Stimulated activated CD4-positive, alpha-beta T cell treated with anti-CD3 and anti-CD28 coated beads, Interleukin-1b, Interleukin-23, amount 100 ng/mL, for 24 hours (primary cell): ENCODE measurements around the gene NTMT1.
A peak's percentile ranks its signal among the peaks of the same experiment; 100 is the strongest.

ENCODE experiments used
- DNase-seq, 4 experiments: peaks; one replicate each; pipeline ENCODE4 v3.0.0-alpha.2; 2020; ENCODE audit warnings: low read depth in 4 of 4, low spot score in 1 of 4

NTMT1 gene

DNA sequence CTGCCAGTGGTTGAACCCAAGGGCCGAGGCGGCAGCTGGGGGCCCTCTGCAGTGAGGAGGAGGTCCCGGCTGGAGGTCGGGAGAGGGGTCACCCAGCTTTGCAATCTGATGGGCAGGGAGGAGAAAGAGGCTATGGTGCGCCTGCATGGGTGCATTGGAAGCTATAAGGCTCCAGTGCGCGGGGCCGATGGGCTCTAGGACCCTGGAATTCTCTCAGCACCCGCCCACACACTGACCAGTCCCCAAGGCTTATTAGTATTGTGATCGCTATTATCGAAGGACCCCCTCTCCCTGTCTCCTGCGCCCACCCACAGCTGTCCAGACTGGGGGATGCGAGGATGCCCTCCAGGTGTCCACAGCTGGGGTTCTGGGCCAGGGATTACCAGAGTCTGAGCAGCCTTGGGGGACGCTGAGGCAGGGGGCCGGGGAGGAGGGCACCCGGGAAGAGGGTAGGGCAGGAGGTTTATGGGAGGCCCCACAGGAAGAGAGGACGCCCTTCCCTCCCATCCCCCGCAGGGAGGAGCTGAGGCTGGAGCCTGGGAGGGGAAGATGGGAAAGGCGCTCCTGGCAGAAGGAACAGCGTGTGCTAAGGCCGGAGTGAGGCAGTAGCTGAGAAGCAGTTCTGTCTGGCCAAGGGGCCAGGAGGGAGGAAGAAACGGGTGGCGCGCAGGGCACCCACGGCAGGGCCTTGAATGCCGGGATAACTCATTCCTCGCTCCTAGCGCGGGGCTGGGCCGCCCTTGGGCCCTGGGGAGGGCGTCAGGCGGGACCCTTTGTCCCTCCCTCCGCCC lies 29.2 kb upstream of the NTMT1 start:
- DNase-seq, result no peak

DNA sequence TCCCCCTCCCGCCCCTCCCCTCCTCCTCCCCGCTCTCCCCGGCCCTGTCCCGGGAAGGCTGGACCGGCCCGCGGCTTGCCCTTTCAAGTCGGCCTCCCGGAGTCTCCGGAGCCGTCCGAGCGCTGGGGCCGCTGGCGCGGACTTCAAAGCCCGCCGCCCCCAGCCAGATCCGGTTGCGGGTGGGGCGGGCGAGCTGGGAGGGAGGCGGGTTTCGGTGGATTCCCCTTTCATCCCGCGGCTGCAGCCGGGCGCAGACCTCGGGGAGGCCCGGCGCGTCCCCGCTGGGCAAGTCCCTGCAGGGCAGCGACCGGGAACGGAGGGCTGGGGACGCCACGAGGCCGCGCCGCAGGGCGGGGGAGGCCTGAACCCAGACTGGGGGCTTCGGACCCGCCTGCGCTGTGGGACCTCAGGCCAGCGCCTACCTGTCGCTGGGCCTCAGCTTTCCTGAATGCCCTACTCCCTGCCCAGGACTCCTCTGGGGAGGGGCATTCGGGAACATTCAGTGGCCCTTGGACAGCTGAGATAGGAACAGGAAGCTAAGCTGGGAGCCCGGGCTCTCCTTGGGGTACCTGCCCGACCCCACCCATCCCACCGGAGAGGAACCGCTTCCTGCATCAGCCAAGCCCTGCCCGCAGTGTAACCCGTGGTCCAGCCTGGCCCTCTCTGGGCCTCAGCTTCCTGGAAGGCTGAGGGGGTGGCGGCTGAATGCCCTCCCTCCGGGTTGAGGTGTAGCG lies 28.4 kb upstream of the NTMT1 start:
- DNase-seq, result no peak

DNA sequence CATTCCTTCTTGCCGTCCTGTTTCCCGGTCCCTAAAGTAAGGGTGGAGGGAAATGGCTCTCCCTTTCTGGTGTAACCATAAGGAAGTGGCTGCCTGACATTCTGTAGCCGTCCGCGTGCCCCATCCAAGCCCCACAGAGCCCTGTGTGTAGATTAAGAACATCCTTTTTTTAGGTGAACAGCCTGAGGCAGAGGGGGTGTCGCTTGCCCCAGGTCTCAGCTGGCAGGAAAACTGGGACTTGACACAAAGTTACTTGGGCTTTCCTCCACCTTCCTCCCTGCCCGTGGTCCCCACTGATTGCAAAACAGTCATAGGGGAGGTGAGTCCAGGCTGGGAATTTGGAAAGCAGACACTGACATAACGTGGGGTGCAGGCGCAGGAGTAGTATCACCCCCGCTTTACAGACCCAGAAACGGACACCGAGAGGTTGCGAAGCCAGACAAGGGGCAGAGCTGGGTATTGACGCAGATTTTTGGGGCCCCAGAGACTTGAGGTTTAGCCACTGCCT lies 27.8 kb upstream of the NTMT1 start:
- no peak for DNase-seq

DNA sequence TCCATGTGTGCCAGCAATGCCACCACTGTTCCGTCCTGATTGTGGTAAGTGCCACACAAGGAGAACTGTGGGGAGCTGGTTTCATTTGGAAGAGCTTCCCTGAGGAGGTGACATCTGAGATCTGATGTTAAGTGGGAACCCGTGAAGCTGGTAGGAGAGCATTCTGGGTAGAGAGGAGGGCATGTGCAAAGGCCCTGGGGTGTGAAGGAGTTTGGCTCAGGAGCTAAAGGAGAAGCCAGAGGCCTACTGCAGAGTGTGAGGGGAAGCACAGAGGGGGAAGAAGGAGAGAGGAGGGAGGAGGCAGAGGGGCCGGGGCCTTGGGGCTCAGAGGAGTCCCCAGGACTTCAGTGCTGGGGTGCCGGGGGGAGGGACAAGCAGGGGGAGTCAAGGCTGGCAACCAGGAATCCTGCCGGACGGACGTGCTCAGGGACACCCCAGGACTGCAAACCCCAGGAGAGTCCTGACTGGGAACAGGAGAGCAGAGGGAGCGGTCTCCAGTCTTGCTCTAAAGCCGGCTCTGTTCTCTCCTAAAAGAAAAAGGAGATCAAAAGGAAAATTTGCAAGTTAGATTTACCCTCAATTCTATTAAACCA lies 24.8 kb upstream of the NTMT1 start:
- no peak for DNase-seq

DNA sequence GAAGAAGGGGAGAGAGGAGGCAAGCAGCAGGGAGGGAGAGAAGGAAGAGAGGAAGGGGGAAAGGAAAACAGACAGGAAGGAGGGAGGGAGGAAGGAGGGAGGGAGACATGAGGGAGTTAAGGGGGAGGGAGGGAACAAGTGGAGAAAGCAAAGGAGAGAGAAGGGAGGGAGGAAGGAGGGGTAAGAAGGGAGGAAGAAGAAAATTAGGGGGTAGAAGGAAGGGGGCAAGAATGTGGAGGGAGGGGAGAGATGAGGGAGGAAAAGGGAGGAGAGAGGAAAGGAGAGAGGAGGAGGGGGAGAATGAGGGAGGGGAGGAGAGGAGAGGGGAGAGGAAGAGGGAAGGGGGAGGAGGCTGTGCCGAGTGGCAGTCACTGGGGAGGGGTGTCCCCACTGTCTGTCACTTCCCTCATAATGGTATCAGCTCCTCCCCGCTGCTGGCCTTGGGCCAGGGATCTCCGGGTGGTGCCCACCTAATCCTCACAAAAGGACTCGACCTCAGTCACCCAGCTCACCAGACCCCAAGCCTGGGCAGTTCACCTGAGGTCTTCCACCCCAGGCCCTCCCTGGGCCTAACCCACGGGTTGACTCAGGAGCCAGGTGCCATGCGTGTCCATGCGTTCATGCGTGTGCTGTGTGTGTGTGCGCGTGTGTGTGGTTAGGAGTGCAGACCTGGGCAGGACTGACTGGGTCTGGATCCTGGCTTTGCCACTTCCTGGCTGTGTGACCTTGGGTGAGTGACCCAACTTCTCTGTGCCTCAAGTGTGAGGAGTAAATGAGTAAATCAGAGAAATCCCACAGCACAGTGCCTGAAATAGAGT lies 23.2 kb upstream of the NTMT1 start:
- DNase-seq, result no peak

DNA sequence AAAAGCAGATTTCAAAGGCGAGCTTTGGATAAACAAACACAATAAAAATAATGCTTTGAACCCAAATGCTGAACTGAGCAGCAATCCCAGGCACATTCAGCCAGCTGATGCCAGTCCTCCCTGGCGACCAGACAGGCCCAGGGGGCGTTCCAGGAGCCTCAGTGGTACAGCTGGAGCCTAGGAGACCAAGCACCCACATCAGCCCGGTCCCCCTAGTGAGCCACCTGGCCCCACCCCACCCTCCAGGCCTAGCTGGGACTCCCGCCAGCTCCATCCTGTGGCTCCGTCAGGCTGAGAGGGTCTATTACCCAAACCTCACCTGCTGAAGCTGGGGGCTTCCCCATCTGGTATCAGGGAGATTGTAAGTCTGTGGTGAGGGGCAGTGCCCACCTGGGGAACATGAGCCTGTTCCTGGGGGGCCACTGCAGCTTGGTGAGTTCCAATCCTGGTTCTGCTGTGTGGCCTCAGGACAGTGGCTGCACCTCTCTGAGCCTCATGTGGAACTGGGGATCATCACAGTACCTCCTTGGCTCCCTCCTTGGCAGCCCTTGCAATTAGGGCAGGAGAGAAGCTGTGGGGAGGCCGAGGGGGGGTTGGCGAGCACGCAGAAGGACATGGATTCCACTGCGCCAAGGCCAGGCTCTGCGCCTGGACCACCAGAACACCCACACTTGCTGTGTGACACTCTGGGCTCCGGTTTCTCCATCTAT lies 21.8 kb upstream of the NTMT1 start:
- DNase-seq, result no peak

DNA sequence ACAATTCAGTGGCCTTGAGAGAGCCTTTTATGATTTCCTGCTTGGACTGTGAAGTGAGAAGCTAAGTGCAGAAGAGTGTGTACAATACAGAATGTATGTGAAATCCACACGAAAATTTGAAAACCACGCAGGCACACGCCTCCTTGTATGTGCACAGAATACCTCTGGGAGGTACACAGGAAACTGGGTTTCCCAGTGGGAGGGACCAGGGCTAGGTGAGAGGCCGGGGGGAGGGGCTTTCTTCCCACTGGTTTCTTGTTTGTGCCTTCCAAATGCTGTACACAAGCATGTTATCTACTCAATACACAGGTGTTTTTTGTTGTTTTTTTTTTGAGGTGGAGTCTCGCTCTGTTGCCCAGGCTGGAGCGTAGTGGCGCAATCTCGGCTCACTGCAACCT lies 21.2 kb upstream of the NTMT1 start:
- DNase-seq, result no peak

DNA sequence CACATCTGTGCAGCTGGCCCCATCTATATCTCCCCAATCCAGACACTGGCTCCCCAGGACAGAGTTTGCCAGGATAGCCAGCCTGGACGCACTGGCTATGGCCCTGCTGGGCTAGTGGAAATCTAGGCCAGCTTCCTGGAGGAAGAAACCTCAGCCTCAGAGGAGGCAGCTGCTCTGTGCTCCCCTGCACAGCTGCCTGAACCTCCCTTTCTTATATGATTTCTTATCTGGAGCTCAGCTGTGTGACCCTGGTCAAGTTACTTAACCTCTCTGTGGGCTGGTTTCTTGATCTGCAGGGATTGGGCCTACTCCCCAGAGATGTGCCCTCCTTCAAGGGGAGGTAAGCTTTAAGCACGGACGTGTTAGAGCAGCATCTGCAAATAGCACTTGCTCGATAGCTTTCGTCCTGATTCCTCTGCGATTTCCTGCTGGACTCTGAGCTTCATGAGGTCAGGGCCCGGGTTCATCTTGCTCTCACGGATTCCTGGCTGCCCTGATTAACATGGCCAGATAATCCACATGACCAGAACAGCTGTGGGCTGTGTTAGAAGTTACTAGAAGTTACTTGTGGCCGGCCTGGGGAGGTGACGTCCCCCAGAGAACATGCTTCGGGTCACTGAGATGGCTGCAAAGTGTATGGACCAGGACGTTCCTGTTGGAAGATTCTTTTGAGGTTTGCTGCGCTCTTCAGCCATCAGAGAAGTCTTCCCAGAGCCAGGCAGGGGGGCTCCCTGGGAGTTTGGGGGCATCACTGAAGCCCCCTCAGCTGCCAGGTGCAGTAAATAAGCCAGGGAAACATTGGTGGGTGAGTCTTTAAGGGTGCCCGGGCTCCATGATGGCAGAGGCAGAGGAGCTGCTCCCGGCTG lies 19.6 kb upstream of the NTMT1 start:
- DNase-seq, result no peak

DNA sequence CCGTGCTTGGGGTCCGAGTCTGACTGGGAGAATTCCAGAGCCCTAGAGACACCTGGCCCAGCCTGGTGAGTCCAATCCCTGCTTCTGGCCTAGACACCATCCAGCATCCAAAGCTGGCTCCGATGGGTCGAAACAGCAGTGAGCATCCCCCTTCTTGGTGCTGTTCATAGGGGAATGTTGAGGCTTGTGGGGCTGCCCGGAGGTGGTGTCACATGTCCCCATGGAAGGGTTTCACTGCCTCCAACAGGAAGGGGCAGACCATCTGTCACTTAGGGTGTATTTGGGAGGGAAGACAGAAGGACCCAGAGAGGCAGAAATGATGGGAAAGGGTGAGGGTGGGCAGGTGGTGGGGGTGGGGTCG lies 19.0 kb upstream of the NTMT1 start:
- DNase-seq, result no peak

DNA sequence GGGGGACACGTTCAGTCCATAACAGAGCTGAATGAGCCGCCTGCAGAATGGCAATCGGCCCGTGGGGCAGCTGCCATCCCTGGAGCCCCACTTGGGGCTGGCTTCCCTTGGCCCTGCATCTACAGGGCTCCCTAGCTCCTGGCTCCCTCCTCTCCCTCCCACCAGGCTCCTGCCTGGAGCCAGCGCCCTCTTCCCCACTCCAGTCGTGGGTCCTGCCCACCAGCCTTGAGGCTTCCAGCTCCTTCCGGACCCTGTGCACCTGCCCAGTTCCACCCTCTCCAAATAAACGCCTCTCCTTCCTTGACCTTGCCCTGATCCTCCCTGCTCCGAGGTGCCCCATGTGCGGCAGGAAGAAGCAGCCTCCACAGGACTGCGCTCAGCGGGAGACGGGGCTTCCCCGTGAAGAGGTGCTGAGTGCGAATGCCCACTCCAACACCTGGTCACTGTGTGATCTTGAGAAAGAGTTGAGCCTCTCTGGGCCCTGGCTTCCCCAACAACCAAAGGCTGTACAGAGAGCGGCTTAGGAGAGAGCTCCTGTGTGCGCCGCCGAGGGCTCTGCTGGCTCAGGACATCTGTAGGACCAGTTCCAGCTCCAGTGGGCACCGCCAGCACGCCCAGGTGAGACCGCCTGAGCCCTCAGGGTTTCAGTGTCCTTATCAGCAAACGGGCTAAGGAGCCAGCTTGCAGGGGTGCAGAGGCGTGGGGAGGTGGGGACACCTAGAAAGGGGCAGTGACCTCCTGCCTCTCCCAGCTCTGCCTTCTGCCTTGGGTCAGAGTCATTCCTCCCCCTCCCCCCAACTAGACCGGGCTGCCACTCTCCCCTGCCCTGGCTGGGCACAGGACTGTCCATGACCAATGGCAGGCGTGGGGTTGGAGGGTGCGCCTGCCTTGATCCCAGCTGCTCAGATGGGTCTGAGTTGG lies 17.1 kb upstream of the NTMT1 start:
- no peak for DNase-seq

DNA sequence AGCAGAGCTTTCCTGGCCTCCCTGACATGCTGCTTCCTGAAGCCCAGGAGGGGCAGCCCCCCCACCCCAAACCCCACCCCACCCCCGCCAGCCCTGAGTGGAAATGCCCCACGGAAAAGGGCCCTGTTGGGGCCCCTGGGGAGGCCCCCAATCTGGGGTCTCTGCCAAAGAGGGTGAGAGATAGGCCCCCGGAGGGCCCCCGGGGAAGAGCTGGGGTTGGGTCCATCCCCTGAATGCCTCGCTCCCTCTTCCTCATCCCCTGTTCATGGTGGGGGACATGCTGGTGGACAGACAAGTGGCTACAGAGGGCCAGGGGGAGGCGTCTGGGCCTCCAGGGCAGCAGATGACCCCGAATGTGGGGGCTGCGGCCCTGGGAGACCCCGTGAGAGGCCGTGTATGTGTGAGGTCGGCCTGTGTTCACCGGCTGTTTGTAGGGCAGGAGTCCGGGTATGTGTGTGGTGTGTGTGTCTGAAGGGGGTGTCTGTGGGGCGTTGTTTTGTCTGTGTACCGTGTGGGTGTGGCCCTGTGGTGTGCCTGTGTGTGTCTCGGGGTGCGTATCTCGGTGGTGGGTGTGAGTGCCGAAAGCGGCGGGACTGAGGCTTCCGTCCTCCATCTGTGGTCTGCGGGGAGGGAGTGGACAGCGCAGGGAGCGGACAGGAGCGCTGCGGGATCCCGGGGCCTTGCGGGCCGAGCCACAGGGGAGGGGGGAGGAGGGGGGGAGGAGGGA lies 16.3 kb upstream of the NTMT1 start:
- no peak for DNase-seq

DNA sequence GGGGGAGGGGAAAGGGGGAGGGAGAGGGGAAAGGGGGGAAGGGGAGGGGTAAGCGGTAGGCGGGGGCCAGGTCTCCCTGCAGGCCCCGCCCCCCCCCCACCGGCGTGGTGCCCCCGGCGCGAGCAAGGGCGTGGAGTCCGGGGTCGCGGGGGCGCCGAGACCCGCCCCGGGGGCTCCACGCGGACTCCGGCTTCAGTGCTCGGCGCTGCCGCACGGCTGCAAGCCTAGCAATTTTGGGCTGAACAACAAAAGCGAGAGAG lies 15.8 kb upstream of the NTMT1 start:
- no peak for DNase-seq

DNA sequence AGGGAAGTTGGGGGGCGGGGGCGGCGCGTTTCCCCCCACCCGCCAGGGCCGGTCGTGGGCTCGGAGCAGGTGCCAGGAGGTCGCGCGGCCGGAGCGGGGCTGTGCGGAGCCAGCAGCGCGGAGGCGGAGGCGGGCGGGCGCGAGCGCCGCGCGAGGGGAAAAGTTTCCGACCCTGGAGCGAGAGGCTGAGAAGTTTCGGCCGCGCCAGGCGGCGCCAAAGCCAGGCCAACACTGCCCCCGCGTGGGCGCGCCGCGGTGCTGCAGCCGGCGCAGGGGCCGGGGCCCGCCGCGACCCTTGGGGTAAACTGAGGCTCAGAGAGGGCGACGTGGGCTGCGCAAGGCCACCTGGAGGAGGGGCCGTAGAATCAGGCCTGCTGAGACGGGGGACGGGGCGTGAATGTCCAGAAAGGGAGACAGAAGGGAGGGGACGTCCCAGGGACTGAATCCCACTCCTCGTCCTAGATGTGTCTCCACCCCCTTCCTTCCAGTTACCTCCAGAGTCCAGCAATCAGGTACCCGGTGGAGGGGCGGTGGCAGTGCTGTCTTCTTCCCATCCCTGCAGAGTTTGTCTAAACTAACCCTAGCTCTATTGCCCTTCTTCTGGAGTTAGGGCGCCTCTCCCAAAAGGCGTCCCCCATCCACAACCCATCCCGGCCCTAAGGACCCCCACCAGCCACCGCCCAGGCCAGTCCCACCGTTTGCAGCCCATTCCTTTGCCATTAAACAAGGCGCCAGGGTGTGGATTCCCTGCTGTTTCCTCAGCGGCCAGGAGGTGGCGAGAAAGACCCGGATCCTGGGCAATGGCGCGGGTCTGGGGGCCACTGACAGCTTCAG lies 15.3 kb upstream of the NTMT1 start:
- peak; percentile 44 to 62 (median 58) for DNase-seq

DNA sequence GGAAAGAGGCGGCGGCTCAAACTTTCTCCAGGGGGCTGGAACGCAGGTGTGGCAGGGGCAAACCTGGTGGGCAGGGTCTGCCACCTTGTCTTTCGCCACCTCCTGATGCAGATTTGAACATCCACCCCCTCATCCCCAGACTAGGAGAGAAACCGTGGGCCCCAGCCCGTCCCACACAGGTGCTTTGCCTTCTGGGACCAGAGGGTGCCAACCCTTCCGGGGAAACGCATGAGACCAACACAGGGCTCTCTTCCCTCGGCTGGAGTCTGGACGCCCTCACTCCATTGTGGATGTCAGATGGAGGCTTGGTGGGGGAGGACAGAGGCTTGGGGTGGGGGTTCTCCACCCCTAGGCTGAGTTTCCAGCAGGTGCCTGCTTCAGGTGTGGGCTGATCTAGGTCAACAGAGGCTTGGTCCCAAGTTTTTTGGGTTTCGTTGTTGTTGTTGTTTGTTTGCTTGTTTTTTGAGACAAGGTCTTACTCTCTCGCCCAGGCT lies 14.6 kb upstream of the NTMT1 start:
- no peak for DNase-seq

DNA sequence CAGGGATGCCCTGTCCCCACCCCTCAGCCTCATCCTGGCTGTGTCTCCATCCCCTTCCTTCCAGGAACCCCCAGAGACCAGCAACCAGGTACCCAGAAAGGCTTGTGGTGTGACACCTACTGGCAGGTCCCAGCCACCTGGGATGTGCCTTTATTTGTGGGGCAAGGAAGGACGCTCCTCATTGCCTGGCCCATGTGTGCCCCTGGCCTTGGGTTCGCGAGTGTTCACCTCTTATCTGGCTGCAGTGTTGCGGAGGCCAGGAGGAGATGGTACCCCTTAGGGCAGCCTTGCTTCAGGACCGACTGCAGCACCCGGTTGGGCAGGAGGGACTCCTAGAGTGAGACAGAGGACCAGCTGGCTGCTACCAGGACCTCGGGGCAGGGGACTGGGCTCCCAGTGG lies 13.8 kb upstream of the NTMT1 start:
- no peak for DNase-seq

DNA sequence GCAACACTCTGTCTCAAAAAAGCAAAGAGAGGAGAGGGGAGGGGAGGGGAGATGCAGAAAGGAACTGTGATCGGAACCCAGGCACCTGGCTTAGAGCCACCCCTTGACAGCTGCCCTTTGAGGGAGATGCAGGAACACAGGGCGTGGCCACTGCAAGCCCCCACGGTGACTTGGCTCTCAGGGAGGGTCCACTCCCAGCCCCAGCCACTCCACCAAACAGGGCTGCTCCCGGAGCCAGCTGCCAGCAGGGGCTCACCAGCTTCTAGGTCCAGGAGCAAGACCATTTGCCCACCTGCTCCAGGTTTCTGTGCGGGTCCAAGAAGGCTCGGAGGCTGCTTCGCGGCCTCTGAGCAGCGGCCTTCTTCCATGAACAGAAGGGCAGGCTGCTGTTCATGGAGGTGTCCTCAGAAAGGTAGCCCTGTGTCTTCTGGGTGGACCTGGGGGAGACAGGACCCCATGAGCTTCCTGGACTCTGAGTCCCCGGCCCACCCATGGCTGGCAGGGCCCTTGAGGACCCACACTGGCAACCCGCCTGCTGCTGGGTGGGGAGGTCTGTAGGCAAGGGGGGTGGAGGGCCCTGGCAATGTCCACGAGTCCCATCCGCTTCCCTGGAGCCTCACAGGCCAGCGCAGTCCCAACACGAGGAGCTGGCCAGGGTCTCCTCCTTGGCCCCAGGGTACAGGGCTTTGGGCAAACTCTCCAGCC lies 13.0 kb upstream of the NTMT1 start:
- DNase-seq, result no peak
